Stomach (tissue), 9 donors: ENCODE data around the gene CYP2A6. TPM values are rescaled to one million over a fixed set of nuclear protein-coding genes. Genes with fewer than 3 reads are reported as not detected.
"Not testable (repeated sequence)": the region's sequence is repeated elsewhere in the genome, so short reads cannot be mapped to it uniquely, and the experiment has no call there.

Source experiments
- DNase-seq, 2 donors: peaks; one replicate each; pipeline versions ENCODE4 v3.0.0 to v3.0.0-alpha.2; 2013 to 2019
- H3K27ac ChIP-seq, 5 donors: fragments of 200-600 bp in 4 of 5; sonication (generic) in 4 of 5; one replicate each; pipeline ENCODE4 v1.5.1; 2013 to 2019; ENCODE audit warnings: mild to moderate bottlenecking in 1 of 5, moderate library complexity in 1 of 5
- H3K27me3 ChIP-seq, 3 donors: fragments of 200-600 bp; sonication (generic); one replicate each; pipeline ENCODE4 v1.5.1; 2017 to 2019; ENCODE audit warnings: mixed run types in 1 of 3
- H3K36me3 ChIP-seq, 4 donors: fragments of 200-600 bp; sonication (generic); 1 replicate in 3 of 4; 2 replicates in 1 of 4; pipeline ENCODE4 v1.5.1; 2016 to 2019
- H3K4me1 ChIP-seq, 4 donors: fragments of 200-600 bp; sonication (generic); one replicate each; pipeline ENCODE4 v1.5.1; 2016 to 2019
- H3K4me3 ChIP-seq, 4 donors: fragments of 200-600 bp; sonication (generic) in 3 of 4; one replicate each; pipeline ENCODE4 v1.5.1; 2016 to 2019; ENCODE audit warnings: mild to moderate bottlenecking in 1 of 4
- H3K9me3 ChIP-seq, 4 donors: fragments of 200-600 bp; sonication (generic); one replicate each; pipeline ENCODE4 v1.5.1; 2016 to 2019
- EP300 ChIP-seq: sonication (generic); formaldehyde crosslinking; IDR thresholded peaks from one replicate; pipeline ENCODE4 v1.6.1; 2017; ENCODE audit warnings: antibody characterized with exemption
- POLR2A ChIP-seq, 4 donors: fragments of 450-650 bp; IDR thresholded peaks; one replicate each; pipeline ENCODE4 v1.6.1; 2016; ENCODE audit warnings: antibody characterized with exemption in 4 of 4, control low read depth in 2 of 4, mild to moderate bottlenecking in 1 of 4, moderate library complexity in 1 of 4
- POLR2AphosphoS5 ChIP-seq, 3 donors: sonication (generic); formaldehyde crosslinking; IDR thresholded peaks; one replicate each; pipeline ENCODE4 v1.6.1; 2016; ENCODE audit warnings: antibody characterized with exemption in 3 of 3
- WGBS, 5 donors: extraction: QIAGEN DNeasy Blood & Tissue Kit in 3 of 5; methylation state at CpG; one replicate each; pipeline versions ENCODE4 v1.1.5 to v1.1.7; 2013 to 2018; 5-methylcytosine and 5-hydroxymethylcytosine counted together
- intact Hi-C: fragments of 100-400 bp; cut with DNase I; formaldehyde crosslinking; loops from one replicate; pipeline ENCODE4 v1.15.1; 2023; ENCODE audit warnings: low total_unique reads
- polyA plus RNA-seq, 3 donors: library from polyadenylated mRNA; stranded (reverse); fragments of 200-250 nt; gene quantifications; one replicate each; pipeline ENCODE4 v1.2.3, GENCODE V29; 2013
- total RNA-seq, 5 donors: library from RNA; depleted of rRNA; stranded (reverse); fragments of >200 nt; gene quantifications; one replicate each; pipeline versions ENCODE4 v1.1.0 to v1.2.3, GENCODE V29; 2014 to 2016
- TF ChIP-seq, protein P1 (sequence below), 7 experiments: fragments of 450-650 bp in 4 of 7; fragments of 200-600 bp in 3 of 7; sonication (generic) in 3 of 7; IDR thresholded peaks; one replicate each; pipeline ENCODE4 v1.5.1; 2016 to 2019; ENCODE audit warnings: antibody characterized with exemption in 7 of 7, control low read depth in 2 of 7, mild to moderate bottlenecking in 1 of 7
- donor health status: healthy with polysubstance abuse.
- donor health status: Bipolar disorder and iron deficiency.
- donor health status: healthy.

The CYP2A6 gene
- total and polyA plus RNA-seq, 8 donors = not detected

DNA sequence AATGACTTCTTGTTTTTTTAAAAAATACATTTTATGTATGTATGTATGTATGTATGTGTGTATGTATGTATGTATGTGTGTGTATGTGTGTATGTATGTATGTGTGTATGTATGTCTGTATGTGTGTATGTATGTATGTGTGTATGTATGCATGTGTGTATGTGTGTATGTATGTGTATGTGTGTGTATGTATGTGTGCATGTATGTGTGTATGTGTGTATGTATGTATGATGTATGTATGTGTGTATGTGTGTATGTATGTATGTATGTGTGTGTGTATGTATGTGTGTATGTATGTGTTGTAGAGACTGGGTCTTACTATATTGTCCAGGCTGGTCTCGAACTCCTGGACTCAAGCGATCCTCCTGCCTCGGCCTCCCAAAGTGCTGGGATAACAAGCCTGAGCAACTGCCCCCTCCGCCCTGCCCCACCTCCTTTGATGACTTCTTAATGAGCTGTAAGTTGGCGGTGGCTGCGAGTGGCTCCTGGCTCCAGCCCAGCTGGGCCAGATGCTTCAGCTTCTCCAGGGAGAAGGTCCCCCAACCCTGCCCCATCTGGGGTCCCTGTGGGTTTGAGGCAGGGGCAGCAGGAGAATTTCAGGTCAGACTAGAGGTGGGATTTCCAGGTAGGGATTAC is 24.7 kb downstream of the CYP2A6 start:
- peak in 1 of 2 donors; percentile 16 for DNase-seq
- H3K9me3 ChIP-seq, intact Hi-C loops, H3K4me3 ChIP-seq, H3K27ac ChIP-seq, H3K27me3 ChIP-seq: not testable (repeated sequence)
- WGBS, 5 donors = 91 to 100% (median 97%) methylated on average over 1 to 6 of the region's 6 CpGs
- Histone ChIP-seq H3K4me1 (peaks cover 6 to 23% (median 15%) of the 10 kb centered on the region in 4 donors), H3K36me3 (peaks cover 0 to 22% (median 13%) of the 10 kb centered on the region in 4 donors)

DNA sequence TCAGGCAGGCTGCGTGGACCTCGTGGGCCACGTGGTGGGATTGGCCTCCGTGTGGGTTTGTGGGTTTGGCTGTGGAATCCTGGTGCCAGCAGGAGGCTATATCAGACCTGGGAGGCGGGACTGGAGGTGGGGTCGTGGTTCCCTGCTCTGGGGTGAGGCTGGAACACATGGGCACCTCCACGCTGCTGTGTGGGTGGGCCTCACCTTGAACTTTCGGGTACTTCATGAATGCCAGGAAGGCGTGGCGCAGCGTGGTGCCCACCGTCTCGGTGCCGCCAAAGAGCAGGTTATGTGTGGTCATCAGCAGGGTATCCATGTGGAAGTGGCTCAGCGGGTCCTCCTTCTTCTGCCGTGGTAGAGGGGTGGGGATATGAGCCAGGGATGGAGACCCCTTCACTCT is 25.3 kb downstream of the CYP2A6 start:
- H3K9me3 ChIP-seq, H3K27ac ChIP-seq, H3K4me3 ChIP-seq, H3K27me3 ChIP-seq, intact Hi-C loops: not testable (repeated sequence)
- Histone ChIP-seq H3K36me3 (peaks cover 0 to 22% (median 13%) of the 10 kb centered on the region in 4 donors), H3K4me1 (peaks cover 6 to 26% (median 16%) of the 10 kb centered on the region in 4 donors)
- WGBS, 5 donors = 79 to 90% (median 88%) methylated on average over 10 to 16 of the region's 16 CpGs
- peak in 1 of 2 donors; percentile 18 for DNase-seq

DNA sequence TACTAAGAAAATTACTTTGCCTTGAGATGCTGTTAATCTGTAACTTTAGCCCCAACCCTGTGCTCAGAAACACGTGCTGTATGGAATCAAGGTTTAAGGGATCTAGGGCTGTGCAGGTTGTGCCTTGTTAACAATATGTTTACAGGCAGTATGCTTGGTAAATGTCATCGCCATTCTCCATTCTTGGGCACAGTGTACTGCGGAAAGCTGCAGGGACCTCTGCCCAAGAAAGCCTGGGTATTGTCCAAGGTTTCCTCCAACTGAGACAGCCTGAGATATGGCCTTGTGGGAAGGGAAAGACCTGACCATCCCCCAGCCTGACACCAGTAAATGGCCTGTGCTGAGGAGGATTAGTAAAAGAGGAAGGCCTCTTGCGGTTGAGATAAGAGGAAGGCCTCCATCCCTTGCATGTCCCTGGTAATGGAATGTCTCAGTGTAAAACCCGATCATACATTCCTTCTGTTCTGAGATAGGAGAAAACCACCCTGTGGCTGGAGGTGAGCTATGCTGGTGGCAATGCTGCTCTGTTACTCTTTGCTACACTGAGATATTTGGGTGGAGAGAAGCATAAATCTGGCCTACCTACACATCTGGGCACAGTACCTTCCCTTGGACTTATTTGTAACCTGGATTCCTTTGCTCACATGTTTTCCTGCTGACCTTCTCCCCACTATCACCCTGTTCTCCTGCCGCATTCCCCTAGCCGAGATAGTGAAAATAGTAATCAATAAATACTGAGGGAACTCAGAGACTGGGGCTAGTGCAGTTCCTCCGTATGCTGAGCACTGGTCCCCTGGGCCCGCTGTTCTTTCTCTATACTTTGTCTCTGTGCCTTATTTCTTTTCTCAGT is 27.3 kb downstream of the CYP2A6 start:
- peak overlapping the region in 2 of 5 donors; percentile 46 to 57 for H3K27ac ChIP-seq
- peaks cover 0 to 15% (median 12%) of the 10 kb centered on the region in 4 donors for H3K36me3 ChIP-seq
- DNase-seq = peak in 1 of 2 donors; percentile 25
- H3K4me1 ChIP-seq = peaks cover 22 to 46% (median 35%) of the 10 kb centered on the region in 4 donors
- H3K9me3 ChIP-seq, H3K27me3 ChIP-seq, H3K4me3 ChIP-seq, intact Hi-C loops: not testable (repeated sequence)
- whole genome bisulfite sequencing, 5 donors = 38 to 57% (median 51%) methylated on average over 9 of the region's 9 CpGs

DNA sequence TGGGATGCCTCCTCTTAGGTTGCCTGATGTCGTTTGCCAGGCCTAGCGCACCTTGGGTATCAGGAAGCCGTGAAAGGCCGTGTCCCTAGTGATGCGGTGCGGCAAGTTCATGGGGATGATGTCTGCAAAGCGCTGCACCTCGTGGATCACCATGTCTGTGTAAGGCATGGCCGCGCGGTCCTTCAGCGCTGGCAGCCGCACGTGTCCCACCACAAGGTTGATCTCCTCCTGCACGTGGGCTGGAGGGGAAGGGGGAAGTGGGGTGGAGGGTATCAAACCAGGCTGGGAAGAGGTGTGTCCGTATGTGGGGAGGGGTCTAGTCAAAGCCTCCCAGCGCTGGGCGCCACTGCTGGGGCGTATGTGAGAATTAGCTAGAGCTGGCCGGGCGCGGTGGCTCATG is 28.1 kb downstream of the CYP2A6 start:
- H3K27me3 ChIP-seq = no peaks in the 10 kb centered on the region
- peaks cover 22 to 47% (median 35%) of the 10 kb centered on the region in 4 donors for H3K4me1 ChIP-seq
- intact Hi-C loops = no loop called here
- WGBS, 5 donors = 87 to 92% (median 88%) methylated on average over 22 of the region's 22 CpGs
- DNase-seq = peak in 1 of 2 donors; percentile 22
- H3K9me3 ChIP-seq = no peaks in the 10 kb centered on the region
- H3K4me3 ChIP-seq = no peak overlapping the region
- TF ChIP-seq POLR2AphosphoS5 (IDR thresholded peaks at IDR 0.05) (no peak), POLR2A (IDR thresholded peaks at IDR 0.05) (no peak), EP300 (no peak)
- TF ChIP-seq, protein P1, sequence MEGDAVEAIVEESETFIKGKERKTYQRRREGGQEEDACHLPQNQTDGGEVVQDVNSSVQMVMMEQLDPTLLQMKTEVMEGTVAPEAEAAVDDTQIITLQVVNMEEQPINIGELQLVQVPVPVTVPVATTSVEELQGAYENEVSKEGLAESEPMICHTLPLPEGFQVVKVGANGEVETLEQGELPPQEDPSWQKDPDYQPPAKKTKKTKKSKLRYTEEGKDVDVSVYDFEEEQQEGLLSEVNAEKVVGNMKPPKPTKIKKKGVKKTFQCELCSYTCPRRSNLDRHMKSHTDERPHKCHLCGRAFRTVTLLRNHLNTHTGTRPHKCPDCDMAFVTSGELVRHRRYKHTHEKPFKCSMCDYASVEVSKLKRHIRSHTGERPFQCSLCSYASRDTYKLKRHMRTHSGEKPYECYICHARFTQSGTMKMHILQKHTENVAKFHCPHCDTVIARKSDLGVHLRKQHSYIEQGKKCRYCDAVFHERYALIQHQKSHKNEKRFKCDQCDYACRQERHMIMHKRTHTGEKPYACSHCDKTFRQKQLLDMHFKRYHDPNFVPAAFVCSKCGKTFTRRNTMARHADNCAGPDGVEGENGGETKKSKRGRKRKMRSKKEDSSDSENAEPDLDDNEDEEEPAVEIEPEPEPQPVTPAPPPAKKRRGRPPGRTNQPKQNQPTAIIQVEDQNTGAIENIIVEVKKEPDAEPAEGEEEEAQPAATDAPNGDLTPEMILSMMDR (IDR thresholded peaks at IDR 0.05) = no peak
- peaks cover 0 to 7% (median 6%) of the 10 kb centered on the region in 4 donors for H3K36me3 ChIP-seq
- H3K27ac ChIP-seq = peak overlapping the region in 1 of 5 donors; percentile 57

DNA sequence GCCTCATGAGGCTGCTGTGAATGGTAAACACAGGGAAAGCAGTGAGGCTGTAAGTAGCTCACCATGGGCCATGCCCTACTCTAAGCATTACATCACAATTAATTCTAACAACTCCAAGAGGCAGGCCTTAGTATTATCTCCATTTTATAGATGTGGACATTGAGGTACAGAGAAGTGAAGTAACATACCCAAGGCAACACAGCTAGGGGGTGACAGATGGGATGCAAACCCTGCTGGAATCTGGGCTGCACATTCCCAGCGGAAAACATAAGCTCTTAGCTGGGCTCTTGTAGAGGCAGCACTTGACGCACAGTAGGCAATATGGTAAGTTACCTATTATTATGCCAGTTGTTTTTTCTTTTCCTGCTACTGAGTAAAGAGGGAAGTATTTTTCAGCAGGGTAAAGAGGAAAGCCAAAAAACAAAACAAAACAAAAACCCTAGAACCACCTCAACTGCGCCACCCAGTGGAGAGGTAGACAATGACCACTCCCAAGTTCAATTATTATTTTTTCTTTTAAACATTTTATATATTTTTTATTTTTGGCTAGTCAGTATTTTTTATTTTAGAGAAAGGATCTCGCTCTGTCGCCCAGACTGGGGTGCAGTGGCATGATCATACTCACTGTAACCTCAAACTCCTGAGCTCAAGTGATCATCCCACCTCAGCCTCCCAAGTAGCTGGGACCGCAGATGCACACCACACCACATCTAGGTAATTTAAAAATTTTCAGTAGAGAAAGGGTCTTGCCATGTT is 30.6 kb downstream of the CYP2A6 start:
- Histone ChIP-seq H3K27ac (peak overlapping the region in 4 of 5 donors; percentile 29 to 58 (median 44)), H3K4me1 (peaks cover 22 to 47% (median 35%) of the 10 kb centered on the region in 4 donors)
- H3K9me3 ChIP-seq, intact Hi-C loops, H3K36me3 ChIP-seq, H3K4me3 ChIP-seq, H3K27me3 ChIP-seq: not testable (repeated sequence)
- TF ChIP-seq POLR2AphosphoS5 (IDR thresholded peaks at IDR 0.05) = peak in 1 of 3 donors; percentile 30
- TF ChIP-seq, protein P1 (IDR thresholded peaks at IDR 0.05) = peak in 5 of 7 experiments; percentile 69 to 94 (median 79)
- DNase-seq = peak; percentile 63 to 68
- 36 to 44% (median 38%) methylated on average over 6 of the region's 6 CpGs for WGBS, 5 donors
